ENCODE measurements around the gene PTH2R. TPM values are rescaled to one million over a fixed set of nuclear protein-coding genes. Genes with fewer than 3 reads are reported as not detected.
A peak's percentile ranks its signal among the peaks of the same experiment; 100 is the strongest.

Gene PTH2R, protein sequence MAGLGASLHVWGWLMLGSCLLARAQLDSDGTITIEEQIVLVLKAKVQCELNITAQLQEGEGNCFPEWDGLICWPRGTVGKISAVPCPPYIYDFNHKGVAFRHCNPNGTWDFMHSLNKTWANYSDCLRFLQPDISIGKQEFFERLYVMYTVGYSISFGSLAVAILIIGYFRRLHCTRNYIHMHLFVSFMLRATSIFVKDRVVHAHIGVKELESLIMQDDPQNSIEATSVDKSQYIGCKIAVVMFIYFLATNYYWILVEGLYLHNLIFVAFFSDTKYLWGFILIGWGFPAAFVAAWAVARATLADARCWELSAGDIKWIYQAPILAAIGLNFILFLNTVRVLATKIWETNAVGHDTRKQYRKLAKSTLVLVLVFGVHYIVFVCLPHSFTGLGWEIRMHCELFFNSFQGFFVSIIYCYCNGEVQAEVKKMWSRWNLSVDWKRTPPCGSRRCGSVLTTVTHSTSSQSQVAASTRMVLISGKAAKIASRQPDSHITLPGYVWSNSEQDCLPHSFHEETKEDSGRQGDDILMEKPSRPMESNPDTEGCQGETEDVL
- total RNA-seq: under 1 TPM in 1 of 2 experiments, not detected in 1; 0.14 TPM

DNA sequence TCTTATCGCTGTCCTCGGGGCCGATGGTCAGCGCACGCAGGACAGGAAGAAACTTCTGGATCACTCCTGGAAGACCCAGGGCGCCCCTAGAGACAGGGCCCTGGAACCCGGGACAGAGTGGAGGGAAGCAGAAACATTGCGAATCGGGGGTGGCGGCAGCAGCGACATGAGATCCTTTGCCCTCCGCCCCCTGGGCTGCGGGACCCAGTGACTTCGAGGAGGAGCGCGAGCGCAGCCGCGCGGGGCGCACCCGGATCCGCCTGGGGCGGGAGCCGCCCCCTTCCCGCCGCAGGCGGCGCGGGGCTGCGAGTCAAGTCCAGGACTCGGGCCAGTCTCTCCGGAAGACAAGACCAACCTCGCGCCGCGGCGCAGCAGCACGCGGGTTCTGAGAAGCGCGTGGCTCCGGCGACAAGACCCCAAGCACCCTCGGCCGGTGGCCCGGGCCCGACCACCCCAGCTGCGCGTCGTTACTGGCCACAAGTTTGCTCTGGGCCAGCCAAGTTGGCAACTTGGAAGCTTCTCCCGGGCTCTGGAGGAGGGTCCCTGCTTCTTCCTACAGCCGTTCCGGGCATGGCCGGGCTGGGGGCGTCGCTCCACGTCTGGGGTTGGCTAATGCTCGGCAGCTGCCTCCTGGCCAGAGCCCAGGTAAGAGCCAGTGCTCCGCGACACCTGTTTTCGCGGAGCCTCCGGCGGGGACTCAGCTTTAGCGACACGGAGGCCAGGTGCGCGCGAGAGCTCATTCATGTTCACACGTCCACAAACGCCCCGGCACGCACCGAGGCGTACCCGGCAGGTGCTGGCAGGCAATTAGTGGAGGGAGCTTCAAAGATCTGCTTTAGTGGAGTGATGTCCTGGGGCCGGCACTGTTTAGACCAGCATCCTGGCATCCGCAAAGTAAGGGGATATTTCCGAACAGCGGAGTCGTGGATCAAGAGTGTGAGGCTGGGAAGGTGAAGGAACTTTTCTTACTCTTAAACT, at the start of gene PTH2R:
PTH2R (plus strand) TSS at position 319 of the 978 bp plus-strand sequence; CDS start at position 571, 252 bp downstream.
- peak within 1 kb of the TSS; percentile 24 for H3K4me3 Mint-ChIP-seq
- POLR2A ChIA-PET: no interaction called here
- no peaks in the 10 kb centered on the region for H3K9me3 Mint-ChIP-seq (ENCODE audit: low read depth)

DNA sequence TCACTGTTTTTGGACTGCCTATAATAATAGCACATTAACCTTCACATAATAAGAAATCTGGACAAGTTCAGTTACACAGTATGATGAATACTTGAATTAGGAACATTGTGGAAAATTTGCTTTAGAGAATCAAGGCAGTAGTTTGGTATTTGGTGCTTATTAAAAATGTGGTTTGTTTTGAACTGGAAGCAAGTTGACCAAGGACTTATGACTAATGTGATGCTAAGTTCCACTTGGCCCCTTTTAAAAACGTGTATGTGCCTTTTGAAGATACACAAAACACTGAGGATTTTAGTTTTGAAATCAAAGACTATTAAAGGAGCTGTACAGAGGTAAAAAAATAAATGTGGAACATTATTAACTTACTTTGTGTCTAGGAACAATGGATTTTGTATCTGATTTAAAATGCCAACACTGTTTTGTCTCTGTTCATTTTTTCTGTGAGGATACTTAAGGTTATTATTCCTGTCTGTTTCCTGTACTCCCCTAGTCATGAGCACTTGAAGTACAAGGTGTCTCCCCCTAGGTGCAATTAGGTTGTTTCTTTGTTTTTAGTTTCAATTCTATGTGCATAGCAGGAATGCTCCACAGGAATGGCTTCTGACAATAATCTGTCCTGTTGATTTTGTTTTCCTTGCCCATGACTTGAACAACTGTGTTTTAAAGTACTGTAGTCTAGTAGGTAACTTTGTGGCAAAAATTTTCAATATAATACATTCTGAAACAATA, 49.6 kb upstream of the PTH2R start:
- Mint-ChIP-seq H3K4me3 (no peak overlapping the region), H3K27me3 (no peaks in the 10 kb centered on the region), H3K9me3 (ENCODE audit: low read depth) (no peaks in the 10 kb centered on the region), H3K27ac (no peak overlapping the region), H3K4me1 (no peaks in the 10 kb centered on the region), H3K36me3 (ENCODE audit: low read depth) (peaks cover 28% of the 10 kb centered on the region)
- CTCF ChIA-PET: no interaction called here
- ATAC-seq (no peak), DNase-seq (no peak)
- POLR2A ChIA-PET: no interaction called here
- intact Hi-C loops (cut with DNase I, micrococcal nuclease): no loop called here

More for the DNA sequence above, at the start of gene PTH2R:
- intact Hi-C loops (cut with DNase I, micrococcal nuclease): loop anchor here (5.0 to 10.0 kb wide), 3 partner anchors 801 to 1018 kb away; partner anchors contain the start of gene MAP2 (in 1 of the 2)
- H3K36me3 Mint-ChIP-seq (ENCODE audit: low read depth): no peaks in the 10 kb centered on the region
- DNase-seq: peak; percentile 22
- CTCF ChIA-PET: interaction anchor here (0.7 to 1.2 kb wide), 6 partner anchors 9 to 923 kb away, joined by 3 to 6 read pairs (median 4); no protein-coding TSS in a partner anchor
- no peak within 1 kb of the TSS for H3K27ac Mint-ChIP-seq
- ATAC-seq: no peak
- H3K4me1 Mint-ChIP-seq: peaks cover 9% of the 10 kb centered on the region
- H3K27me3 Mint-ChIP-seq: peaks cover 48% of the 10 kb centered on the region

DNA sequence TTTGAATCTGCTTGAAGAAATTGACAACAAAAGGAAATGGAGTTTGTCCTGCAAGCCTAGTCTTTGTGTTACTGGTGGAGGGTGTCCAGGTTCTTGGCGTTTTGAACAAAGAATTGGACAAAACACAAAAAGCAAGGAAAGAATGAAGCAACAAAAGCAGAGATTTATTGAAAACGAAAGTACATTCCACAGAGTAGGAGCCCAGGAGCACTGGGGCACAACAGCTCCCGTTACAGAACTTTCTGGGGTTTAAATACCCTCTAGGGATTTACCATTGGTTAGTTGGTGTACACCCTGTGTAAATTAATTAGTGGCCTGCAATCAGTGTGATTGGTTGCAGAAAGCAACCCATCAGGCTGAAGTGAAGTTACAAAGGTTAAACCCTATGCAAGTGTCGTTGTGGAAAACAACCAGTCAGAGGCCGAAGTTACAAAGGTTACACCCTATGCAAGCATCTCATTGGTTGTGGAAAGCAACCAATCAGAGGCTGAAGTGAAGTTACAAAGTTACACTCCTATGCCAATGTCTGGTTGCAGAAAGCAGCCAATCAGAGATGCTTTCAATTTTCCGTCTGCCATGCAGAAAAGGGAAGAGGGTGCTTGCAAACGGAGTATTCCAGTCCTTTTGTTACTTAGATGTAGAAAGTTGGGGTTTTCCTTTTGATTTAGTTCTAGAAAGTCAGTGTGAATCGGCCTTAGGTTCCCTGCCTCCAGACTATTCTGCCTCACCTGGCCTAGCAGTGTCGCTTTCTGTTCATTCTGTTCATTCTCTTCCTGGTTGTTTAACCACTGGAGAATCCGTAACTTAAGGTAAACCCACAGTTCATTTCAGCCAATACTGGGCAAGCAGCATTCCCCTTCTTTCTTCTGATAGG, 47.6 kb upstream of the PTH2R start:
- H3K27me3 Mint-ChIP-seq: no peaks in the 10 kb centered on the region
- no peak for DNase-seq
- H3K36me3 Mint-ChIP-seq (ENCODE audit: low read depth): peaks cover 19% of the 10 kb centered on the region
- no peak overlapping the region for H3K27ac Mint-ChIP-seq
- CTCF ChIA-PET: no interaction called here
- peaks cover 4% of the 10 kb centered on the region for H3K4me1 Mint-ChIP-seq
- no peak overlapping the region for H3K4me3 Mint-ChIP-seq
- POLR2A ChIA-PET: no interaction called here
- H3K9me3 Mint-ChIP-seq (ENCODE audit: low read depth): no peaks in the 10 kb centered on the region
- ATAC-seq: peak; percentile 26
- intact Hi-C loops (cut with DNase I, micrococcal nuclease): no loop called here

DNA sequence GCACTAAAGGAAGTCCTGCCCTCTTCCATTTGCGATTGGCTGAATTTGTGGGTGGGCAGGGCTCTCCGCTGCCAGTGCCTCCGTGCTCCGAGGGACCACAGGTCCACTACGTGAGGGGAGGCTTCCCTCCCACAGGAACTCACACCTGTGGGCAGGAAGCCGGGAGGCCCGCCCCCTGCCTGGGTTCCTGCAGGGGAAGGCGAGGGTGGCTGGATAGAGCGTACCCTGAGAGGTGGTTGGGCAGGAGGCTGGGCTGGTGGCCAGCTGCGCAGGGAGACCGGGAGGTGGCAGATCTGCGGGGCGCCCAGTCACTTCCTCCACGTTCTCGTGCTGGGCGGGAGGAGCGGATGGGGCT, 47.0 kb upstream of the PTH2R start:
- ChIA-PET POLR2A (no interaction called here), CTCF (no interaction called here)
- H3K36me3 Mint-ChIP-seq (ENCODE audit: low read depth): peaks cover 16% of the 10 kb centered on the region
- H3K9me3 Mint-ChIP-seq (ENCODE audit: low read depth): no peaks in the 10 kb centered on the region
- peak; percentile 10 for DNase-seq
- intact Hi-C loops (cut with DNase I, micrococcal nuclease): no loop called here
- ATAC-seq: no peak
- no peaks in the 10 kb centered on the region for H3K27me3 Mint-ChIP-seq
- H3K4me1 Mint-ChIP-seq: peaks cover 4% of the 10 kb centered on the region
- H3K4me3 Mint-ChIP-seq: no peak overlapping the region
- no peak overlapping the region for H3K27ac Mint-ChIP-seq

DNA sequence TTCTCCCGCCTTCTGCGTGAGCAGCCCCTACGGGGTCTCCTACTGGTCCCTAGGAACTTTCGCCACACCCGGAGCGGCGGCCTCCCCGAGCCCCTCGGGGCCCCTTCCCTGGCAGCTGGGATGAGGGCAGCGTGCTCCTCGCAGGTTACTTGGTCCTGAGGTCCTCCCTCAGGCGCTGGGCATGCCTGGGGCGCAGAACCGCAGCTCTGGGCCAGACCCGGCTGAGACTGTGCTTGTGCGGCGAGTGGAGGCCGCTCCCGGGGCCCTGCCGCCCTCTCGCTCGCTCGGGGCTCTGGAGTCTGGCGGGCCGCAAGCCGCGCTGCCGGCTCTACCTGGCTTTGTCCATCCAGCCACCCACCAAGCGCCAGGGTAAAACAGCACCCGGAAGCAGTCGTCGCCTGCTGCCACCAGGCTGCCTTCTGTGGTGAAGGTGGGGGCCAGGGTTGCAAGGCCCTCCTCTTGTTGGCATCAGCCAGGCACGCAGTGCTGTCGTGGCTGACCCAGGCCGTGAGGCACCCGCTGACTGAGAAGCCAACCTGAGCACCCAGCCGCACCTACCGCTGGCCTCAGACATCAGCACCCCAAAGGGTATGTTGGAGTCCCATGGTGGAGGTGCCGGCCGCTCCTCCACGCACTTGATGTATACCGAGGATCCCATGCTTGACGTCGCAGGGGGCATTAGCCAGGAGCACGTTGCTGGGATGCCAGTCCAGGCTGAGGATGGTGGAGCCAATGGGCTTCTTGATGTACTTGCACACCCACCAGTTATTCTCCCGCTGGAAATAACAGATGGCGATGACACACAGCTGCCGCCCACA, 46.1 kb upstream of the PTH2R start:
- intact Hi-C loops (cut with DNase I, micrococcal nuclease): no loop called here
- Mint-ChIP-seq H3K27ac (no peak overlapping the region), H3K36me3 (ENCODE audit: low read depth) (peaks cover 15% of the 10 kb centered on the region), H3K27me3 (no peaks in the 10 kb centered on the region), H3K4me1 (peaks cover 4% of the 10 kb centered on the region), H3K4me3 (no peak overlapping the region), H3K9me3 (ENCODE audit: low read depth) (peaks cover 2% of the 10 kb centered on the region)
- POLR2A ChIA-PET: no interaction called here
- CTCF ChIA-PET: no interaction called here
- ATAC-seq (no peak), DNase-seq (no peak)

DNA sequence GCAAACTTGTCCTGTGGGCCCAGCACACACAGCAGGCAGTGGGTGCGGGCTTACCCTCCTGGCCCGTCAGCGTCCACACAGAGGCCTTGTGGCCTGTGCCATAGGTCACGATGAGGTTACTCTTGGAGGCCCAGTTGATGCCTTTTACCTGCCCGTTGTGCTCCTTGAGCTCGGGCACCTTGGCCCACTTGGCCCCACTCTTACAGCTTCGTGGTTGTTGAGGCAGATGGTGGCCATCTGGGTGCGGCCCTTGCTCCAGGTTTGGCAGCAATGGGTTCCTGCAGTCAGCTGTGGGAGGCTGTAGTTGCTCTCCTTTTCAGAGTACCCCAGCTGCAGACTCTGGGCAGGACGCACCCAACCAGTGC, 45.5 kb upstream of the PTH2R start:
- CTCF ChIA-PET: no interaction called here
- ATAC-seq: no peak
- H3K4me3 Mint-ChIP-seq: no peak overlapping the region

DNA sequence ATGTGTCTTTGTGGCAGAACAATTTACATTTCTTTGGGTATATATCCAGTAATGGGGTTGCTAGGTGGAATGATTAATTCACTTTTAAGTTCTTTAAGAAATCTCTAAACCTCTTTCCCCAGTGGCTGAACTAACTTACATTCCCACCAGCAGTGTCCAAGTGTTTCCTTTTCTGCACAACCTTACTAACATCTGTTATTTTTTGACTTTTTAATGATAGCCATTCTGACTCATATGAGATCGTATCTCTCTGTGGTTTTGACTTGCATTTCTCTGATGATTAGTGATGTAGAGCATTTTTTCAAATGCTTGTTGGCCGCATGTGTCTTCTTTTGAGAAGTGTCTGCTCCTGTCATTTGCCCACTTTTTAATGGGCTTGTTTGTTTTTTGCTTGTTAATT, 43.1 kb upstream of the PTH2R start:
- Mint-ChIP-seq H3K36me3 (ENCODE audit: low read depth) (peaks cover 10% of the 10 kb centered on the region), H3K27me3 (no peaks in the 10 kb centered on the region), H3K9me3 (ENCODE audit: low read depth) (peaks cover 2% of the 10 kb centered on the region), H3K4me3 (no peak overlapping the region), H3K27ac (no peak overlapping the region), H3K4me1 (peaks cover 4% of the 10 kb centered on the region)
- intact Hi-C loops (cut with DNase I, micrococcal nuclease): no loop called here
- POLR2A ChIA-PET: no interaction called here
- CTCF ChIA-PET: no interaction called here
- no peak for DNase-seq
- peak; percentile 26 for ATAC-seq

More for the DNA sequence above, 45.5 kb upstream of the PTH2R start:
- intact Hi-C loops (cut with DNase I, micrococcal nuclease): no loop called here
- peaks cover 2% of the 10 kb centered on the region for H3K9me3 Mint-ChIP-seq (ENCODE audit: low read depth)
- DNase-seq: no peak
- H3K36me3 Mint-ChIP-seq (ENCODE audit: low read depth): peaks cover 15% of the 10 kb centered on the region
- H3K27me3 Mint-ChIP-seq: no peaks in the 10 kb centered on the region
- H3K27ac Mint-ChIP-seq: no peak overlapping the region
- POLR2A ChIA-PET: no interaction called here
- peaks cover 4% of the 10 kb centered on the region for H3K4me1 Mint-ChIP-seq

DNA sequence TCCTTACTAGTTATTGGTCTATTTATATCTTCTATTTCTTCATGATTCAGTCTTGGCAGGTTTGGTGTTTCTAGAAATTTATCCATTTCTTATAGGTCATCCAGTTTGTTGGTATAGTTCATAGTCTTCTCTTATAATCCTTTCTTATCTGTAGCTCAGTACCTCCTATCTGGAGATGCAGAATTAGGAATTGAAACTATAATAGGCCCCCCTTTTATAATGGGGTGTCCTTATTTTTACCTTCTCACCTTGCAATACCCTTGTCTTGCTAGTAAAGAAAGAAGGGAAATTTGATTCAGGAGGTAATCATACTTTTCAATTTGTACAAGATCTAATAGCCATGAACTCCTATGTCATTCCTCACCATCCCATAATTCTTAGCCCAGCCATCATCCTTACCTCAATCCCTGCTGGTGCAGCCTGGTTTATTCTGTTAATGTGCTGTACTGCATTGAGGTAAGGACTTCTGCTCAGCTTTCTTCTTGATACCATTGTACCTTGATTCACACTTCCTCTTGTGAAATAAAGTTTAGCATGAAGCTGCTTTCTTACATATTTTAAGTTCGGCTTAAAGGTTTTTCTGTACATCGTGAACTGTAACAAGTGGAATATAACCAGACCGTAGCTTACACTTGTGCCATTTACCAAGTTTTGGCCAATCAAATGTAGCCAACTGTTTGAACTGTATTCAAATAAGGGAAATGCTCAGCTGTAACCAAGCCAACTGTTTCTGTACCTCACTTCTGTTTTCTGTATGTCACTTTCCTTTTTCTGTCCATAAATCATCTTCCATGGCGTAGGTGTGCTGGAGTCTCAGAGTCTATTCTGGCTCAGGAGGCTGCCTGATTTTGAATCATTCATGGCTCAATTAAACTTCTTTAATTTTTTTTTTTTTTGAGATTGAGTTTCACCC, 40.1 kb upstream of the PTH2R start:
- DNase-seq (no peak), ATAC-seq (peak; percentile 16)
- CTCF ChIA-PET: interaction anchor here (0.7 kb wide), 1 partner anchor 15 kb away, joined by 4 read pairs; no protein-coding TSS in a partner anchor
- Mint-ChIP-seq H3K4me3 (no peak overlapping the region), H3K27me3 (no peaks in the 10 kb centered on the region), H3K4me1 (peaks cover 4% of the 10 kb centered on the region), H3K27ac (no peak overlapping the region), H3K36me3 (ENCODE audit: low read depth) (peaks cover 4% of the 10 kb centered on the region), H3K9me3 (ENCODE audit: low read depth) (peaks cover 2% of the 10 kb centered on the region)
- intact Hi-C loops (cut with DNase I, micrococcal nuclease): no loop called here
- POLR2A ChIA-PET: no interaction called here

DNA sequence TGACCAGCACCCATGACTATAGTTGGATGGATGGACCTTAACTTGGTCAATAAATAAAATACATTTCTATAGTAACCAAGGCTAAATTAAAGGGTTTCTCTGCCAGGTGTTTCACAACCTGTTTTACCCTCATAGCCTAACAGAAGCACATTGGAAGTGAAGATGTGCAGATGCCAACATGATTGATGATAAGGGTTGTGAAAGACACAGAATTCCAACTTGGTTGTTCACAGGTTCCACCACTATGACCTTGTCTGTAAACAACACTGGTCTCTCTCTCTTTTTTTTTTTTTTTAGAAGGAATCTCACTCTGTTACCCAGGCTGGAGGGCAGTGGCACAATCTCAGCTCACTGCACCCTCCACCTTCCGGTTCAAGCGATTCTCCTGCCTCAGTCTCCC, 37.5 kb upstream of the PTH2R start:
- no peak for DNase-seq
- H3K4me3 Mint-ChIP-seq: no peak overlapping the region
- no peaks in the 10 kb centered on the region for H3K4me1 Mint-ChIP-seq
- intact Hi-C loops (cut with DNase I, micrococcal nuclease): no loop called here
- H3K27ac Mint-ChIP-seq: no peak overlapping the region
- peaks cover 4% of the 10 kb centered on the region for H3K36me3 Mint-ChIP-seq (ENCODE audit: low read depth)
- ATAC-seq: no peak
- CTCF ChIA-PET: no interaction called here
- POLR2A ChIA-PET: no interaction called here
- no peaks in the 10 kb centered on the region for H3K27me3 Mint-ChIP-seq
- peaks cover 2% of the 10 kb centered on the region for H3K9me3 Mint-ChIP-seq (ENCODE audit: low read depth)

Data from activated CD4-positive, alpha-beta T cell treated with anti-CD3 and anti-CD28 coated beads for 36 hours (primary cell).